Stimulated activated CD8-positive, alpha-beta memory T cell treated with anti-CD3 and anti-CD28 coated beads, Interleukin-12 subunit alpha, Interleukin-12 subunit beta, amount 100 ng/mL, for 1 hour (primary cell): Measurements from ENCODE around the gene SPINK2.

Source experiments
- DNase-seq: peaks from one replicate; pipeline ENCODE4 v3.0.0-alpha.2; 2020; ENCODE audit warnings: low read depth

Gene SPINK2, protein sequence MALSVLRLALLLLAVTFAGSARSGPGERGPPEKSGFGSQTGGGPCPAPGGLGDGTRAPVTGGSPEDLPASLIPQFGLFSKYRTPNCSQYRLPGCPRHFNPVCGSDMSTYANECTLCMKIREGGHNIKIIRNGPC

DNA sequence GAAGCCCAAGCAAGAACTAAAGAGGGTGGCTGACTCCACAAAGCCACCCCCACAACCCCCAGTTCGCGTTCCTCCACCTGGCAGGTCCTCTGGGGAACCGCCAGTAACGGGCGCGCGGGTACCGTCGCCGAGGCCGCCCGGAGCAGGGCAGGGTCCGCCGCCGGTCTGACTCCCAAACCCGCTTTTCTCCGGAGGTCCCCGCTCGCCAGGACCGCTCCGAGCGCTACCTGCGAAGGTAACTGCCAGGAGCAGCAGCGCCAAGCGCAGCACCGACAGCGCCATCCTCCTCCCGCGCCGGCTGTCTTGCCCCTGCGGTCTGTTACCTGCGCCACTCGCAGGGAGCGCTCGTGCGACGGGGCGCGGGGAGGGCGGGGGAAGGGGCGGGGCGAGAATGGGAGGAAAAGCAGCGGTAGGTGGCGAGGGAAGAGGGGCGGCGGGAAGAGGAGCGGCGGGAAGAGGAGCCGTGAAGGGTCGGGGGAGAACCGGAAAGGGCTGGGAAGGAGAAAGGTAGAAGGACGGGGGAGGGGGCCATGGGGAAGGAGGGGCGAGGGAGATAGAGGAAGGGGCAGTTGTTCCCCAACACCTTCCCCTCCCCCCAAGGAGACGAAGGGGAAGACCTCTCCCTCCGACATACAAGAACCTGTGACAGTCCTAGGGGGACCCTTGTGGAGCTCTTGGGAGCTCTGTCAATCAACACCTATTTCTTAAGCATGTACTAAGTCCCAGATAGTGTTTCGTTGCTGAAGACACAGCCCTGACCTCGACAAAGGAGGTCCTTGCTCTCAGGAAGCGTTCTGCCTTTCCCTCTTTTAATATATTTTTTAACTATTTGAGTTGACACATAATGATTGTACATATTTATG lies at the start of gene SPINK2:
TSS of gene SPINK2 (minus strand) at position 321 of the 863 bp plus-strand sequence. CDS start at position 282, 39 bp downstream.
- DNase-seq, result peak; percentile 36

DNA sequence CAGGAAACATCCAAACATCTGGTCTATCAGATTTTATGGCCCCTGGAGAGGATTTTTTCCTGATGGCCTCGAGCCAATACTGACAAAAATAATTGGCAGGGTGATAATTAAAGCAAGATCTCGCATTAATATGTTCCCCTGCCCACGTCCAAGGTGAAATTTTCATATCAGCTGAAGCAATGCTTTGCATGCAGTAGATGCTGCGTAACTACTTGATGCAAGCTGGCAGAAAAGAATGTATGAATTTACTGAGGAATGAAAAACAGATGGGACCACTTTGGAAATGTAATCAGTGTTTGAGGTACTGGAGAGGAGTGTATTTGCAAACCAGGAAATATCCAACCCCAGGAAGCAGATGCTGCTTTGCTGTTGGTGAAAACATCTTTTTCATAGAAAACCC lies 49.4 kb upstream of the SPINK2 start:
- DNase-seq, result no peak

DNA sequence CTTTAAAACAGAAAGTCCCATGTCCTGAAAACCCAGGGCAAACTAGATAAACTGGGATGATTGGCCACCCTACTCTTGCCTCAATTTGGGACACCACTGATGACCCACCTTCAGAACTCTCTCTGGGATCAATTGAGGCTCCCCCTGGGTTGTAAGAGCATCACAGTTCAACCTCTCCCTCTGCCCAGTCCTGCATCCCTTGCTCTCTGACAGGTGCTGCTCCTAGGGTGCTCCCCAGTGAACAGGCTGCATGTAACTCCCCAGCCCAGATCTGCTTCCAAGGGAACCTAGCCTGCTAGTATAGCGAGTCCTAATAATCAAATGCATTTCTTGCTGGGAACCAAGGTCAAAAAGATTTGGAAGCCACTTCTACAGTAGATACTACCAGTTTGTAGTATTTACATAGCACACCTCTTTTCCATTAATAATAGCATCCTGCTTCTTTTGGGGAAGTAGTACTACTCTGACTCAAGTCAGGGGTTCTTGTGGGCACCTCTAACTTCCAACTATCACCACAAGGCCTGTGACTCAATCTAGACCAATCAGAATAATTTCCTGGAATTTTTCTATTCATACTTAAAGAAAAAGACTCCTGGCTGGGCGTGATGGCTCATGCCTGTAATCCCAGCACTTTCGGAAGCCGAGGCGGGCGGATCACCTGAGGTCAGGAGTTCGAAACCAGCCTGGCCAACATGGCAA lies 42.1 kb upstream of the SPINK2 start:
- no peak for DNase-seq

DNA sequence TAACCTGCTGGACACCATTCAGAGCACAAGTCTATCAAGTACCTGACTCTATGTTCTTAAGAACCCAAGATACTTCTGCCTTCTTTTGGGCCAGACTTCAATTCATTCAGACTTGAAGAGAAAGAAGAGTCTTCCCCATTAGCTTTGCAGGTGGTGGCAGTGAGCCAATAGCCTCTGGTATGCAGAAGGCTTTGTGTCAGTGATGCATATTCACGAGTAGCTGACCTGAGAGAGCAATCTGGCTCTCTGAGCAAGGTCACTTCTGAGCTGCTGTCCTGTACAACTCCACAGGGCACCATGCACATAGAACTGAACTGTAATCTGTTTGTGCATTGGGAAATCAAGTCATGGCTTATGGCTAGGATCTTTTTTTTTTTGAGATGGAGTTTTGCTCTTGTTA lies 39.9 kb upstream of the SPINK2 start:
- no peak for DNase-seq

DNA sequence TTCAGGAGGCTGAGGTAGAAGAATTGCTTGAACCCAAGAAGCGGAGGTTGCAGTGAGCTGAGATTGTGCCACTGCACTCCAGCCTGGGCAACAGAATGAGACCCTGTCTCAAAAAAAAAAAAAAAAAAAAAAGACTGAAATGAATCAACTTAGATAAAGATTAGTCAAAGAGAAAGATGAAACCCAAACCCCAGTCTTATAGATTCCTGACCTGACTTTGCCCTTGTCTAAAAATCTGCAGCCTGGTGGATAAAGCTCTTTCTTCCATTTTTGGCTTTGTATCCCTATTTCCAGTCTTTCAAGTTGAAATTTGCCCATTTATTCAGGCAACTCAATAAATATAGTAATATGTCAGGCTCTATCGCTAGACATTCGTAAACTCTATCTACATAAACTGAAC lies 39.3 kb upstream of the SPINK2 start:
- no peak for DNase-seq

DNA sequence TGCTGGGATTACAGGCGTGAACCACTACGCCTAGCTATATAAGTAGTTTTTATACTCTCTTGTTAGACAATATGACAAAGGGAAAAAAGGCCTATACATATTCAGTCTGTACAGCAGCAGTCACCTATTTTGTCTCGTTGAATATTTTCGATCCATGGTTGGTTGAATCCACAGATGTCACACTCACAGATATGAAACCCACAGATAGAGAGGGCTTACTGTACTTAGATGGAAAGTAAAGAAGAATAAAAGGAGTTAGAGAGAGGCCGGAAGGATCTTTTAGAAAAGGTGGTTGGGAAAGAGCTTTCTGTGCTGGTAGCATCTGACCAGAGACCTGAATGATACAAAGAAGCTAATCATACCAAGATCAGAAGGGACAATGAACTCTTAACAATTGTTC lies 38.3 kb upstream of the SPINK2 start:
- DNase-seq, result no peak

DNA sequence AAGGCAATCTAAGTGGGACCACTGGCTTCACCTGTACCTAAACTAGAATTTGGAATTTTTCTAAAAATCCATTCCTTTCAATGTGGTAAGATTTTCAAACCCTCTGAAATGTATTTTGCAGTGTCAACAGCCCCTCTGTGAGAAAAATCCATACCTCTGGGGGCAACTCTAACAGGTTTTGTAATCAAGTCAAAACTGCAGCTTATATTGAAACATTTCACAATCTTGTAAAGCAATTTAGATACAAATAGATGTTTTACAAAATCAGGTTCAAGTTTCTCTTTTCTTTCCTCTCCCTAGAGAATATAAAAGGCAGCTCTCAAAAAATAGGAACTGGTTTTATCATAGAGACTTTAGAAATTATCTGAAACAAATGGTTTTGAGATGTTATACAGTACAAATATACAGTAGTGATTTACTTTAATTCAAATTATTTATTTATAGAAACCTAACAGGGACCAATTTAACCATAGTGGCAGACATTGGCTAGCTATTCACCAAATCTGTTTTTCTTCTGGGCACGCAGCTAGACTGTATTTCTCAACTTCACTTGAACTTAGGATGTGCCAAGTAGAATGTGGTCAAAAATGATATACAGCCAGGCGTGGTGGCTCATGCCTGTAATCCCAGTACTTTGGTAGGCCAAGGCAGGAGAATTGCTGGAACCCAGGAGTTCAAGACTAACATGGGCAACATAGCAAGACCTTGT lies 36.3 kb upstream of the SPINK2 start:
- DNase-seq, result no peak

DNA sequence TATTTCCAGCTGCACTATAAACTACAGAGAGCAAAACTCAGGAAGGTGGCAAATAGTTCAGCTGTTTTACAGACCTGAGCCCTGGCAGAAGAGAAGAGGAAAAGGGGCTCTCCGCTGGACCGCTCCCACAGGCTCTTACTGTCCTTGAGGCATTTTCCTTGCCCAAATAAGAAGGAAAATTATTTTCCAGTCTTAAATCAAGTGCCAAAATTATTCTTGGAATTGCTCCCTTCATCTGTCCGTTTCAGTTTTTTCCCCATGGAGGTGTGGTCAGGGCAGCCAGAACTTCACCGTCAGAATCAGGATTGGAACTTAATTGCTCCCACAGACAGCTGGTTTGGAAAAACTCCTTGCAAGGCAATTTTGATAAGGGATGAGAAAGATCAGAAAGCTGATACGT lies 35.2 kb upstream of the SPINK2 start:
- DNase-seq, result no peak

DNA sequence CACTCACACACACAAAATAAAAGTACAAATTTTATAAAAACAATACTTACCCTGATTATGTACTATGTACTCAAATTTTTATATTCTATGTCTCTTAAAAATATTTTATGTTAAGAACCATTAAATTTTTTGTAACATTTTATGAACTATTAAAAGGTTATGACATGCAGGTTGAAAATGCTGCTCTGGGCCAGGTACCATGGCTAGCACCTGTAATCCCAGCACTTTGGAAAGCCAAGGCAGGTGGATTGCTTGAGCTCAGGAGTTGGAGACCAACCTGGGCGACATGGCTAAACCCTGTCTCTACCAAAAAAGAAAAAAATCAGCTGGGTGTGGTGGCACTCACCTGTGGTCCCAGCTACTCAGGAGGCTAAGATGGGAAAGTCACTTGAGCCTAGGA lies 29.4 kb upstream of the SPINK2 start:
- DNase-seq, result no peak

DNA sequence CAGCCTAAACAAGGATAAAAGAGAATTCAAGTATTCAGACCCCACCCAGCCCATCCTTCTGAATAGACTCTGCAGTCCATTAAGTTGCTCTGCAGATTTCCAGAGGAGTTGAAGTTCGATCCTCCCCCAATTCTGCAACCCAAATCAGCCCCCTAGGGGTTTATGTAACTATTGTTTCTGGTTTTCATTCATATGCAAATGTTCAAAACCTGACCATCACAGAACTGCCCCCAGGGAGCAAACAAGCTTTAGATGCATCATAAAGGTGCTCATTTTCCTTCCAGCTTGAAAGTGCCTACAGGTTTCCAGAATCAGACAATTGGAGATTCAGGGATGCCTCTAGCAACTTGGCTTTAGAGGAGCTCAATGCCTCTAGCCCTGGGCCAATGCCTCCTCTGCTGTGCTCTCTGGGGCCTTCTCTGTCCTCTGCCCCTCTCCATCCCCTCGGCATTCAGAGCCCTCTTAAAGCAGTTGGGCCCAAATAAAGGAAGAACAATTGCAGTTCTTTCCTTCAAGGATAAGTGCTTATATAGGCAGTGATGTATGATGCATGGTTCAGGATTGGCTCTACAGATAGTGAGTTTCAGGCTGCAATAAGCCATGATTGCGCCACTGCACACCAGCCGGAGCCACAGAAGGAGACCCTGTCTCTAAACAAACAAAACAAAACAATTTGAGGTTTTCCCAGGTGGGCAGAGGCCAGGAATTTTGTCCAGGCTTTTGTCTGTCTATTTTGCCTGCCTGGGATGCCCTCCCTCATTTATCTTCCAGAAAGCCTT lies 23.5 kb upstream of the SPINK2 start:
- no peak for DNase-seq

DNA sequence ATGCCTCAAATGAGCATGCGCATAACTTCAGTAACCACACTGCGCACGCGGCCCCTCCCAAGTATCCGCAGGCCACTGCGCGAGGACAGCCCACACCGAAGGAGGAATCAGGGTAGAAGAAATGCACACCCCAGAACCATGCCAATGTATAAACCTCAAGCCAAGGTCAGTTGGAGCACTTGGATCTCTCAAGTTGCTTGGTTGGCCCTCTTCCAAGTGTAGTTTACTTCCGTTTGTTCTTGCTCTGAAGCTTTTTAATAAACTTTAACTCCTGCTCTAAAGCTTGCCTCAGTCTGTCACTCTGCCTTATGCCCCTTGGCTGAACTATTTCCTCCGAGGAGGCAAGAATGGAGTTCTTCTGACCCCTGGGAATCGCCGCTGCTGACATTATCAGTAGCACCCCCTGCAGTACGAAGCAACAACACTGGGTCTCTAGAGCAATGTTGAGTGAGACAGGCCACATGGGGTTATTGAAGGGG lies 22.0 kb upstream of the SPINK2 start:
- no peak for DNase-seq

DNA sequence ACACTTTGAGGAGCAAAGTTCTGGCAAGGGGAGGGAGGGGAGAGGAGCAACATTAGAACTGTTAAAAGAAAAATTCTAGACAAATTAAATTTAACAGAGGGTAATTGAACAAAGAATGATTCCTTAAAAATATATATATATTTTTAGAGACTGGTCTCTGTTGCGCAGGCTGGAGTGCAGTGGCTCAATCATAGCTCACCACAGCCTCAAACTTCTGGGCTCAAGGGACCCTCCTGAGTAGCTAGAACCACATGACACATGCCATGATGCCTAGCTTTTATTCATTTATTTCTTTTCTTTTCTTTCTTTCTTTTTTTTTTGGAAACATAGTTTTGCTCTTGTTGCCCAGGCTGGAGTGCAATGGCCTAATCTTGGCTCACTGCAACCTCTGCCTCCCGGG lies 19.1 kb upstream of the SPINK2 start:
- DNase-seq, result no peak

DNA sequence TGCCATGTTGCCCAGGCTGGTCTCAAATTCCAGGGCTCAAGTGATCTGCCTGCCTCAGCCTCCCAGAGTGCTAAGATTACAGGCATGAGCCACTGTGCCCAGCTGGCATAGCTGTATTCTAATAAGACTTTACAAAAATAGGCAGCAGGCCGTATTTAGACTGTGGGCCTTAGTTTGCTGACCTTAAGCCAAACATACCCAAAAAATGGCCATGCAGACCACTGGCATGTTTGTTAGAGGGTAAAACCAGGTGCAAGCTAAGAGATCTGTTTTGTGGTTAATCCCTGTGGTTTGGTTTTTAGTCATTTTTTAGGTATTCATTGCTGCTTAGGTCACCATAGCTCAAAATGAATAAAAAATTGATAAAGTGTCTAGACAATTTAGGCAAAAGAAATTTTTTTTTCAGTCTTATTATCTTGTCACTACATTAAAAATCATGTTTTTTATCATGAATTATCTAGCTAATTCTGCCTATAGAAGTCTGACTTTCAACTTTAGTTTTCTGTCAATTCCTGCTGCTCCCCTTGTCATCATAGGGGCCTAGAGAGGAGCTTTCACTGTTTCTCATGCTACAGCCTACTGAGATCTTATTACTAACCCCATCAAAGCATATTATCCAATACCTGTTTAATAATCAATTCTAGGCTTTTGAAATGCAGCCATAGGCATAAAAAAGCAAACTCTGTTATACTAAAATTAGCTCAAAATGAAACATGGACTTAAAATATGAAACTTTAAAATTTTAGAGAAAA lies 7.5 kb upstream of the SPINK2 start:
- DNase-seq, result no peak

DNA sequence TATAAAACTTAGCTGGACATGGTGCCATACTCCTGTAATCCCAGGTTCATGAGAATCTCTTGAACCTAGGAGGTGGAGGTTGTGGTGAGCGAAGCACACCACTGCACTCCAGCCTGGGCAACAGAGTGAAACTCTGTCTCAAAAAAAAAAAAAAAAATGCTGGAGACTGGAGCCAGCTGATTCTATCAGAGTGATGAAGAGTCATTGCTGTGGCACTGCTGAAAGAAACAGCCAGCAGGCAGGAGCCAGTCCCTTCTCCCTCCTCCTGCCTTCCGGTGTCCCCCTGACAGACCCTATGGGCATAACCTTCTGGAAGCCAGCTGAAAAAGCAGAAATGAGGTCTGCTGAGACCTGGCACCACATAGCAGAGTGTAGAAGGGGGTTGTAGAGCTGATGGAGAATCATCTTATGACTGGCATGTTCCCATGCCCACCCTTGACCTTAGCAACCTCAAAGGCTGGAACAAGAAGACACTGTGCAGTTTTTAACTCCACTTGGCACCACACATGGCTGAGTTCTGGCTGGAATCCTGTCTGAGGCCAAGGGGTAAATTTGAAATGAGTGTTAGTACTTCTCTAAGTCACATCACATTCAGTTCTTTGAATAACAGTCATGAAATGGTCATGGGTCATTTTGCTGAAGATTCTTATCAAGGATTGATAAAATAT lies 2.6 kb upstream of the SPINK2 start:
- no peak for DNase-seq

DNA sequence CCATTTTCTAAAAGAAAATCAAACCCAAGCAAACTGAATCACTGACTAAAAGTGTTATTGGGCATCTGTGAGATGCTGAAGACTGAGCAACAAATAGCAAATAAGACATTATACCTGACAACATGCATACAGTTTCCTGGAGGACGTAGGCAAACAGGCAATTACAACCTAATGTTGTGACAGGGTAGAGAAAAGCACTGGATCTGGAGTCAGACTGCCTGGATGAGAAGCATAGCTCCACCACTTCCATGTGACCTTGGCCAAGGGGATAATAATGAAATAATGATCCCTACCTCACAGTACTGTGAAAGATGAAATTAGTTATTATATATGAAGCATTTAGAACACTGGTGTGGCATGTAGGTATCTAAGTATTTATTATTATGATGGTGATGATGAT lies 2.7 kb downstream of the SPINK2 start:
- no peak for DNase-seq

DNA sequence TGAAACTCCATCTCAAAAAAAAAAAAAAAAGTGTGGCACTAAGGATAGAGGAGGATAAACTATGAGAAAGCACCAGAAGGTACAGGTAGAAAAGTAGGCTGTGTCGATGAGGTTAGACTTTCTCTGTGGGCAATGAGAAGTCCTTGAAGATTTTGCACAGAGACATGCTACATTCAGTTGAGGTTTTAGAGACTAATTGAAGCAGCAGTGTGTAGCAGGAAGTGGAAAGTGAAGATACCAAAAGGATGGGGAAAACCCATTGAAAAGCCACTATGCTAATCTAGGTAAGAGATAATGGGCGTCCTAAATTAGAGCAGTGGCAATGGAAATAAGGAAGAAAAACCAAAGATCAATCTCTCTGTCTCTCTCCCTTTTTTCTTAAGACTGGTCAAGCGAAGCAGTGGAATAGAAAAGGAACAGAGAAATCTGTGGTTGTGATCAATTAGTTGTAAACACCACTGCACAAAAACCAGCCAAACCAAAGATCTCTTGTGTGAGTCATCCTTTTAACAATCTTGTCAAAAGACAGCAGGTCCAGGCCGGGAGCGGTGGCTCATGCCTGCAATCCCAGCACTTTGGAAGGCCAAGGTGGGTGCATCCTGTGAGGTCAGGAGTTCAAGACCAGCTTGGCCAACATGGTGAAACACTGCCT lies 3.5 kb downstream of the SPINK2 start:
- no peak for DNase-seq

DNA sequence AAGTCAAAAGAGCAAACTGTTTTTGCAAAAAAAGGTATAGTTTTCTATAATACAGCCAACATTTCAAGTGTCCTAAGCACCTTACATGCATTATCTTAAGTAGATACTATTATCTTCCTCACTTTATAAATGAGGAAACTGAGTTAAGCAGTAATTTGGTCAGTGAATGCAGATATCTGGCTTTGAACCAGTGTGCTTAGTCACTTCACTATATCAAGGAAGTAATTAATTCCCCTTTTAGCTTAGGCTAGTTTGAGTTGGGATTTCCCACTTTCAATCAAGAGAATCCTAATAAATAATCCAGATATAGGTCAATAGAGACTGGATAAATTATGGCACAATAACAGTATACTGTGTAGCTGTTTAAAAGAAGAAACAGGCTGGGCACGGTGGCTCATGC lies 14.8 kb downstream of the SPINK2 start:
- no peak for DNase-seq

DNA sequence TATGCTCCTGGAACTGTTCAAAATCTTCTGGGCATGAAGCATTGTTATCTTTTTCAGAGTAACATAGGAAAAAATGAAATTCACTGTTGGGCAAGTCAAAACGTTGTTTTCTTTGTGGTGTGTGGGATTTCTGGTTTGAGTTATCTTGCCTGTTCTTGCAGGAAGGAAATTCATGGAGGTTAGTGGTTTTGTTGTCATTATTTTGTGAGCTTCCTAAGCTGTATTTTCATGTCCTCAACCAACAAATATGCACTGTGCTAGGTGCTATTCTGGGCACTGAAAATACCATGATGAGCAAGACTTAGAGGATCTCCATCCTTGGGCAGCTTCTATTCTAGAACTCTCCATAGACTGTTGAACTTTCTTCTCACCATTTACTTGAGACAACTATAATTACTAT lies 16.9 kb downstream of the SPINK2 start:
- no peak for DNase-seq

DNA sequence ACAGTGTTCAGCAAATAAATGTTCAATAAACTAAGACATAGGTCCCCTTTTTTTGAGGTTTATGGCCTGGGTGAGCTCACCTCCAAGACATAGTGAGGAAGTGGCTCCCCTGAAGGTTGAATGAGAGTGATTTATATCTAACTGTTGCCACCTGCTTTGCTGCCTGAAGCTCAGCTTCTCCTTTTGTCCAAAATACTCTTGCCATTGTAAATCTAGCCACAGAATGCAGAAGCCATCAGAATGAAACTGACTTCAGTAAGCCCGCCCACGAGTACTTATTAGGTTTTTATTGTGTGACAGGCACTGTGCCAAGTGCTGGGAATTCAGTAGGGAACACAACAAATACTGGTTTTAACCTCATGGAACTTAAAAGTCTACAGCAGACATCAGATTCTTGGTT lies 18.0 kb downstream of the SPINK2 start:
- no peak for DNase-seq
